ENCODE measurements around the gene CACNG4. TPM values are rescaled to one million over a fixed set of nuclear protein-coding genes. Genes with fewer than 3 reads are reported as not detected.

The CACNG4 gene
- total and polyA plus RNA-seq, 2 of the 4 experiments (the other 2 are of a cell fraction) = under 0.01 to 0.53 TPM

DNA sequence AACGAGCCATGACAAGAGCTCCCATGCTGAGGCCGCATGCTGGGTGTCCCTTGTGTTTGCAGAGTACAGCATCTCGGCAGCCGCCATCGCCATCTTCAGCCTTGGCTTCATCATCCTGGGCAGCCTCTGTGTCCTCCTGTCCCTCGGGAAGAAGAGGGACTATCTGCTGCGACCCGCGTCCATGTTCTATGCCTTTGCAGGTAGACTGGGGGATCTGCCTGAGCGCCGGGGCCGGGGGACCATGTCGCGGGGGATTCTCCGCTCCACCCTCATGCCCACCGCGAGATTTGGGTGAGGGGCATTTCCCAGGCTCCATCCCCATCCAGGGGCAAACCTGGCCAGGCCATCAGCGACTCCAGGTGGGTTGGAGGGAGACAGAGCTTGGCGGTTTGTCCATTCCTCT lies 90.5 kb downstream of the CACNG4 start:
- Histone ChIP-seq H2BK120ac (ENCODE audit: low read depth, low read length) (no peak overlapping the region), H3K79me1 (ENCODE audit: low read depth in 1 of 2, low read length in 2 of 2) (no peaks in the 10 kb centered on the region), H3K56ac (ENCODE audit: extremely low read depth, insufficient read depth, low read length) (no peak overlapping the region), H2BK20ac (ENCODE audit: low read depth, low read length) (no peak overlapping the region), H4K8ac (ENCODE audit: low read depth in 2 of 2, low read length in 2 of 2) (no peak overlapping the region), H4K91ac (ENCODE audit: insufficient read depth, low read depth, low read length) (no peak overlapping the region), H3K4me3 (ENCODE audit: insufficient read depth, low read depth, low read length) (no peak overlapping the region), H3K9me1 (ENCODE audit: insufficient read depth, low read length) (peaks cover 5% of the 10 kb centered on the region), H2BK5ac (ENCODE audit: low read depth, low read length, poor library complexity, severe bottlenecking) (no peak overlapping the region), H3K14ac (replicated peaks; ENCODE audit: low read depth, low read length) (no peak overlapping the region), H2AK9ac (replicated peaks; ENCODE audit: low read depth, low read length, poor library complexity) (no peak overlapping the region), H3K9me3 (ENCODE audit: control insufficient read depth, insufficient read depth, low read length) (peaks cover under 1% of the 10 kb centered on the region), H3K23ac (ENCODE audit: low read depth, low read length) (no peak overlapping the region), H3K36me3 (ENCODE audit: control insufficient read depth, insufficient read depth, low read length) (no peaks in the 10 kb centered on the region), H3K4me1 (ENCODE audit: control insufficient read depth, insufficient read depth, low read length) (no peaks in the 10 kb centered on the region), H2AK5ac (ENCODE audit: low read depth, low read length) (no peak overlapping the region), H3K18ac (ENCODE audit: low read depth, low read length) (no peak overlapping the region), H3K4me2 (ENCODE audit: low read depth, low read length) (no peak overlapping the region), H3K9ac (ENCODE audit: low read depth, low read length) (no peak overlapping the region), H3K27ac (ENCODE audit: insufficient read depth, low read length) (no peak overlapping the region), H4K5ac (ENCODE audit: low read depth, low read length) (no peak overlapping the region), H2BK15ac (ENCODE audit: low read depth, low read length) (no peak overlapping the region), H4K20me1 (ENCODE audit: insufficient read depth, low read length) (0 out of 2 replicates have a peak, but pooled peaks cover 4% of the 10 kb centered on the region), H2AFZ (replicated peaks; ENCODE audit: low read length, poor library complexity) (no peak overlapping the region), H3K4ac (ENCODE audit: low read depth, low read length) (no peak overlapping the region), H3K27me3 (ENCODE audit: control insufficient read depth, insufficient read depth, low read length) (peaks cover 7% of the 10 kb centered on the region)
- TF ChIP-seq SMC3 (IDR thresholded peaks at IDR 0.05; ENCODE audit: low read depth, low read length) (no peak), MAZ (IDR thresholded peaks at IDR 0.05; ENCODE audit: borderline replicate concordance, low read depth, low read length) (no peak), FOS (IDR thresholded peaks at IDR 0.05; ENCODE audit: low read depth, low read length) (no peak), RAD21 (IDR thresholded peaks at IDR 0.05; ENCODE audit: low read length) (no peak), BHLHE40 (IDR thresholded peaks at IDR 0.05; ENCODE audit: low read depth, low read length) (no peak), MAFK (IDR thresholded peaks at IDR 0.05; ENCODE audit: low read depth, low read length) (no peak), RCOR1 (IDR thresholded peaks at IDR 0.05; ENCODE audit: insufficient replicate concordance, low read length) (no peak), POLR2A (IDR thresholded peaks at IDR 0.05; ENCODE audit: low read depth, low read length) (no peak), CHD1 (IDR thresholded peaks at IDR 0.05; ENCODE audit: low read depth, low read length) (no peak), NFE2L2 (IDR thresholded peaks at IDR 0.05; ENCODE audit: low read depth, low read length) (no peak), RFX5 (IDR thresholded peaks at IDR 0.05; ENCODE audit: low read depth, low read length) (no peak), CEBPB (IDR thresholded peaks at IDR 0.05; ENCODE audit: low read depth, low read length) (no peak), MXI1 (IDR thresholded peaks at IDR 0.05; ENCODE audit: borderline replicate concordance, low read depth, low read length) (no peak)
- TF ChIP-seq, protein P1, sequence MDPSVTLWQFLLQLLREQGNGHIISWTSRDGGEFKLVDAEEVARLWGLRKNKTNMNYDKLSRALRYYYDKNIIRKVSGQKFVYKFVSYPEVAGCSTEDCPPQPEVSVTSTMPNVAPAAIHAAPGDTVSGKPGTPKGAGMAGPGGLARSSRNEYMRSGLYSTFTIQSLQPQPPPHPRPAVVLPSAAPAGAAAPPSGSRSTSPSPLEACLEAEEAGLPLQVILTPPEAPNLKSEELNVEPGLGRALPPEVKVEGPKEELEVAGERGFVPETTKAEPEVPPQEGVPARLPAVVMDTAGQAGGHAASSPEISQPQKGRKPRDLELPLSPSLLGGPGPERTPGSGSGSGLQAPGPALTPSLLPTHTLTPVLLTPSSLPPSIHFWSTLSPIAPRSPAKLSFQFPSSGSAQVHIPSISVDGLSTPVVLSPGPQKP (IDR thresholded peaks at IDR 0.05; ENCODE audit: borderline replicate concordance, low read depth, low read length) = no peak
- TF ChIP-seq, protein P2, sequence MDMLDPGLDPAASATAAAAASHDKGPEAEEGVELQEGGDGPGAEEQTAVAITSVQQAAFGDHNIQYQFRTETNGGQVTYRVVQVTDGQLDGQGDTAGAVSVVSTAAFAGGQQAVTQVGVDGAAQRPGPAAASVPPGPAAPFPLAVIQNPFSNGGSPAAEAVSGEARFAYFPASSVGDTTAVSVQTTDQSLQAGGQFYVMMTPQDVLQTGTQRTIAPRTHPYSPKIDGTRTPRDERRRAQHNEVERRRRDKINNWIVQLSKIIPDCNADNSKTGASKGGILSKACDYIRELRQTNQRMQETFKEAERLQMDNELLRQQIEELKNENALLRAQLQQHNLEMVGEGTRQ (IDR thresholded peaks at IDR 0.05; ENCODE audit: low read depth, low read length) = no peak
- TF ChIP-seq, protein P3, sequence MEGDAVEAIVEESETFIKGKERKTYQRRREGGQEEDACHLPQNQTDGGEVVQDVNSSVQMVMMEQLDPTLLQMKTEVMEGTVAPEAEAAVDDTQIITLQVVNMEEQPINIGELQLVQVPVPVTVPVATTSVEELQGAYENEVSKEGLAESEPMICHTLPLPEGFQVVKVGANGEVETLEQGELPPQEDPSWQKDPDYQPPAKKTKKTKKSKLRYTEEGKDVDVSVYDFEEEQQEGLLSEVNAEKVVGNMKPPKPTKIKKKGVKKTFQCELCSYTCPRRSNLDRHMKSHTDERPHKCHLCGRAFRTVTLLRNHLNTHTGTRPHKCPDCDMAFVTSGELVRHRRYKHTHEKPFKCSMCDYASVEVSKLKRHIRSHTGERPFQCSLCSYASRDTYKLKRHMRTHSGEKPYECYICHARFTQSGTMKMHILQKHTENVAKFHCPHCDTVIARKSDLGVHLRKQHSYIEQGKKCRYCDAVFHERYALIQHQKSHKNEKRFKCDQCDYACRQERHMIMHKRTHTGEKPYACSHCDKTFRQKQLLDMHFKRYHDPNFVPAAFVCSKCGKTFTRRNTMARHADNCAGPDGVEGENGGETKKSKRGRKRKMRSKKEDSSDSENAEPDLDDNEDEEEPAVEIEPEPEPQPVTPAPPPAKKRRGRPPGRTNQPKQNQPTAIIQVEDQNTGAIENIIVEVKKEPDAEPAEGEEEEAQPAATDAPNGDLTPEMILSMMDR (conservative IDR thresholded peaks at IDR 0.05; ENCODE audit: low read depth, low read length) = no peak
- ATAC-seq (ENCODE audit: low read depth) = no peak
- 80% methylated on average over 1 of the region's 19 CpGs; no CpG with 5 or more reads in 1 of the 2 experiments for WGBS, 2 experiments (ENCODE audit: extremely low coverage in 2 of 2, insufficient read length in 1 of 2)
- POLR2A ChIA-PET (ENCODE audit: unreplicated experiment) = no interaction called here
- no peak for DNase-seq
- intact Hi-C loops (cut with micrococcal nuclease) (no loop called here), dilution Hi-C loops (cut with HindIII; ENCODE audit: low sequenced_read_pairs, unreplicated experiment) (no loop called here), in situ Hi-C loops (cut with MboI; ENCODE audit: low sequenced_read_pairs) (no loop called here)
- CTCF ChIA-PET = no interaction called here
- BruUV-seq (replicated peaks) = no TSS peak

Data from IMR-90 (cell line).